Measurements from ENCODE around the gene ZWINT. TPM values are rescaled to one million over a fixed set of nuclear protein-coding genes. Genes with fewer than 3 reads are reported as not detected.
A peak's percentile ranks its signal among the peaks of the same experiment; 100 is the strongest.

ZWINT gene
- total and polyA plus RNA-seq, 2 of the 4 experiments (the other 2 are of a cell fraction): 47.3 to 52.0 TPM

- Histone ChIP-seq H3K4ac (ENCODE audit: low read depth, low read length) (no peak overlapping the region), H2BK5ac (ENCODE audit: low read depth, low read length, poor library complexity, severe bottlenecking) (no peak overlapping the region), H3K79me1 (ENCODE audit: low read depth in 1 of 2, low read length in 2 of 2) (no peaks in the 10 kb centered on the region), H3K18ac (ENCODE audit: low read depth, low read length) (no peak overlapping the region), H2BK15ac (ENCODE audit: low read depth, low read length) (no peak overlapping the region), H3K14ac (replicated peaks; ENCODE audit: low read depth, low read length) (no peak overlapping the region), H2AK5ac (ENCODE audit: low read depth, low read length) (no peak overlapping the region), H3K4me3 (ENCODE audit: insufficient read depth, low read depth, low read length) (no peak overlapping the region), H3K27ac (ENCODE audit: insufficient read depth, low read length) (no peak overlapping the region), H3K27me3 (ENCODE audit: control insufficient read depth, insufficient read depth, low read length) (no peaks in the 10 kb centered on the region), H2BK120ac (ENCODE audit: low read depth, low read length) (no peak overlapping the region), H3K9ac (ENCODE audit: low read depth, low read length) (no peak overlapping the region), H3K4me1 (ENCODE audit: control insufficient read depth, insufficient read depth, low read length) (no peaks in the 10 kb centered on the region), H2AFZ (replicated peaks; ENCODE audit: low read length, poor library complexity) (no peak overlapping the region), H3K36me3 (ENCODE audit: control insufficient read depth, insufficient read depth, low read length) (no peaks in the 10 kb centered on the region), H4K5ac (ENCODE audit: low read depth, low read length) (no peak overlapping the region), H4K20me1 (ENCODE audit: insufficient read depth, low read length) (no peaks in the 10 kb centered on the region), H3K9me3 (ENCODE audit: control insufficient read depth, insufficient read depth, low read length) (no peaks in the 10 kb centered on the region), H3K9me1 (ENCODE audit: insufficient read depth, low read length) (no peaks in the 10 kb centered on the region; the same call in 1 of the 2 replicates), H2AK9ac (replicated peaks; ENCODE audit: low read depth, low read length, poor library complexity) (no peak overlapping the region), H3K4me2 (ENCODE audit: low read depth, low read length) (no peak overlapping the region), H3K23ac (ENCODE audit: low read depth, low read length) (no peak overlapping the region), H3K56ac (ENCODE audit: extremely low read depth, insufficient read depth, low read length) (no peak overlapping the region), H4K91ac (ENCODE audit: insufficient read depth, low read depth, low read length) (no peak overlapping the region), H2BK20ac (ENCODE audit: low read depth, low read length) (no peak overlapping the region), H4K8ac (ENCODE audit: low read depth in 2 of 2, low read length in 2 of 2) (no peak overlapping the region)
- dilution Hi-C loops (cut with HindIII; ENCODE audit: low sequenced_read_pairs, unreplicated experiment) (no loop called here), intact Hi-C loops (cut with micrococcal nuclease) (no loop called here), in situ Hi-C loops (cut with MboI; ENCODE audit: low sequenced_read_pairs) (no loop called here)
- peak; percentile 19 for DNase-seq
- no TSS peak for BruUV-seq (replicated peaks)
- ChIA-PET CTCF (interaction anchor here (0.6 kb wide), 1 partner anchor 930 kb away, joined by 4 read pairs; no protein-coding TSS in a partner anchor), POLR2A (ENCODE audit: unreplicated experiment) (no interaction called here)
- peak; percentile 42 for ATAC-seq (ENCODE audit: low read depth)
- TF ChIP-seq MAZ (IDR thresholded peaks at IDR 0.05; ENCODE audit: borderline replicate concordance, low read depth, low read length): no peak
- no peak for TF ChIP-seq CTCF (conservative IDR thresholded peaks at IDR 0.05; ENCODE audit: low read depth, low read length)
- TF ChIP-seq FOS (IDR thresholded peaks at IDR 0.05; ENCODE audit: low read depth, low read length): 0 out of 2 replicates have a peak, but pooled peaks have one; percentile 7
Measured at GRCh38 chr10:56346845-56347415, 14.1 kb downstream of the ZWINT start.

Data from IMR-90 (cell line).